Caco-2 (cell line): Measurements from ENCODE around the gene TFEB. TPM values are rescaled to one million over a fixed set of nuclear protein-coding genes. Genes with fewer than 3 reads are reported as not detected.

Experiments used
- BruUV-seq: library from RNA; stranded (reverse); fragments of 400-500 nt; replicated peaks from 2 replicates; lab custom pipeline; 2021; lab: Mats Ljungman, UMichigan
- CTCF ChIA-PET: fragments of 300-600 bp; sonication (Branson Sonifier 250); formaldehyde crosslinking; loops from one replicate; lab custom pipeline; 2022; ENCODE audit warnings: antibody characterized with exemption; lab: Charles Lee
- POLR2A ChIA-PET: fragments of 300-600 bp; sonication (Branson Sonifier 250); formaldehyde crosslinking; loops from one replicate; lab custom pipeline; 2022; ENCODE audit warnings: antibody characterized with exemption; lab: Charles Lee
- DNase-seq, 2 experiments: peaks; one replicate each; pipeline versions ENCODE4 v3.0.0 to v3.0.0-alpha.2; 2020 to 2022
- H3K27me3 ChIP-seq: replicated peaks from 2 replicates; pipeline ENCODE4 v1.6.0; 2011; ENCODE audit warnings: low read length; ENCODE audit not compliant: control insufficient read depth, insufficient read depth
- H3K36me3 ChIP-seq: 2 replicates; pipeline ENCODE4 v1.5.1; 2011; ENCODE audit warnings: low read length; ENCODE audit not compliant: control insufficient read depth, insufficient read depth
- H3K4me1 ChIP-seq: fragments of 250-450 bp; sonication (Bioruptor Pico); 2 replicates; pipeline ENCODE4 v1.5.1; 2020; ENCODE audit warnings: mild to moderate bottlenecking
- H3K4me3 ChIP-seq: 2 replicates; pipeline ENCODE4 v1.5.1; 2011; ENCODE audit warnings: low read depth, mild to moderate bottlenecking, control low read depth, low read length
- H3K9me3 ChIP-seq: fragments of 250-450 bp; sonication (Bioruptor Pico); 2 replicates; pipeline ENCODE4 v1.5.1; 2020; ENCODE audit warnings: mild to moderate bottlenecking, moderate library complexity
- H3K27ac Mint-ChIP-seq: one replicate; pipeline ENCODE4 v1.8.0; 2022; ENCODE audit warnings: mixed read lengths; ENCODE audit not compliant: unreplicated experiment
- H3K27me3 Mint-ChIP-seq: one replicate; pipeline ENCODE4 v1.8.0; 2022; ENCODE audit warnings: mixed read lengths; ENCODE audit not compliant: insufficient read depth, unreplicated experiment
- H3K36me3 Mint-ChIP-seq: one replicate; pipeline ENCODE4 v1.8.0; 2022; ENCODE audit warnings: mild to moderate bottlenecking, mixed read lengths; ENCODE audit not compliant: insufficient read depth, unreplicated experiment
- H3K4me1 Mint-ChIP-seq: one replicate; pipeline ENCODE4 v1.8.0; 2022; ENCODE audit warnings: low read depth, mixed read lengths; ENCODE audit not compliant: unreplicated experiment
- H3K4me3 Mint-ChIP-seq: one replicate; pipeline ENCODE4 v1.8.0; 2022; ENCODE audit warnings: mild to moderate bottlenecking, moderate library complexity, mixed read lengths; ENCODE audit not compliant: unreplicated experiment
- H3K9me3 Mint-ChIP-seq: one replicate; pipeline ENCODE4 v1.8.0; 2022; ENCODE audit warnings: mixed read lengths; ENCODE audit not compliant: unreplicated experiment
- CTCF ChIP-seq, 2 experiments: fragments of 200-600 bp in 1 of 2; IDR thresholded peaks; 1 replicate in 1 of 2; 2 replicates in 1 of 2; pipeline versions ENCODE4 v1.5.1 to v1.8.0; 2011 to 2022; ENCODE audit warnings: antibody characterized with exemption in 1 of 2, control low read depth in 1 of 2, inconsistent platforms in 1 of 2, low read depth in 1 of 2, low read length in 1 of 2, mild to moderate bottlenecking in 1 of 2, moderate library complexity in 1 of 2; ENCODE audit not compliant: insufficient read depth in 1 of 2, severe bottlenecking in 1 of 2, unreplicated experiment in 1 of 2
- intact Hi-C: fragments of 100-400 bp; cut with micrococcal nuclease; formaldehyde crosslinking; loops from one replicate; pipeline ENCODE4 v1.10.0; 2022; ENCODE audit not compliant: unreplicated experiment
- total RNA-seq: library from RNA; stranded (reverse); gene quantifications from 2 replicates; pipeline ENCODE4 v1.2.3, GENCODE V29; 2022

TFEB gene
- total RNA-seq, 1 experiment from 2014 or later, result 3.8 TPM

- no peak for DNase-seq
- no peaks in the 10 kb centered on the region for H3K36me3 ChIP-seq
- ChIA-PET POLR2A (no interaction called here), CTCF (no interaction called here)
- no peak overlapping the region for H3K4me3 Mint-ChIP-seq
- H3K9me3 Mint-ChIP-seq, result no peaks in the 10 kb centered on the region
- TF ChIP-seq CTCF (IDR thresholded peaks at IDR 0.05; ENCODE audit: insufficient read depth in 1 of 2, low read depth in 1 of 2, low read length in 1 of 2, severe bottlenecking in 1 of 2, unreplicated experiment in 1 of 2), result no peak
- H3K27me3 Mint-ChIP-seq, result peaks cover 2% of the 10 kb centered on the region
- no peaks in the 10 kb centered on the region for H3K4me1 ChIP-seq
- no peaks in the 10 kb centered on the region for H3K9me3 ChIP-seq
- H3K4me1 Mint-ChIP-seq, result no peaks in the 10 kb centered on the region
- no peak overlapping the region for H3K27ac Mint-ChIP-seq
- no peaks in the 10 kb centered on the region for H3K27me3 ChIP-seq
- no TSS peak for BruUV-seq
- no peaks in the 10 kb centered on the region for H3K36me3 Mint-ChIP-seq
- intact Hi-C loops, result no loop called here
- no peak overlapping the region for H3K4me3 ChIP-seq
Observed at GRCh38 chr6:41675992-41676391, 59.4 kb downstream of the TFEB start.

- Mint-ChIP-seq H3K27me3 (peaks cover 5% of the 10 kb centered on the region), H3K9me3 (no peaks in the 10 kb centered on the region), H3K4me3 (no peak overlapping the region), H3K27ac (no peak overlapping the region), H3K36me3 (no peaks in the 10 kb centered on the region), H3K4me1 (no peaks in the 10 kb centered on the region)
- no peak for DNase-seq
- no peaks in the 10 kb centered on the region for H3K4me1 ChIP-seq
- intact Hi-C loops, result no loop called here
- no peak overlapping the region for H3K4me3 ChIP-seq
- H3K36me3 ChIP-seq, result no peaks in the 10 kb centered on the region
- H3K27me3 ChIP-seq, result no peaks in the 10 kb centered on the region
- BruUV-seq, result no TSS peak
- no peak for TF ChIP-seq CTCF (IDR thresholded peaks at IDR 0.05; ENCODE audit: insufficient read depth in 1 of 2, low read depth in 1 of 2, low read length in 1 of 2, severe bottlenecking in 1 of 2, unreplicated experiment in 1 of 2)
- ChIA-PET POLR2A (no interaction called here), CTCF (no interaction called here)
- no peaks in the 10 kb centered on the region for H3K9me3 ChIP-seq
Observed at GRCh38 chr6:41675176-41675775, 60.1 kb downstream of the TFEB start.

DNA sequence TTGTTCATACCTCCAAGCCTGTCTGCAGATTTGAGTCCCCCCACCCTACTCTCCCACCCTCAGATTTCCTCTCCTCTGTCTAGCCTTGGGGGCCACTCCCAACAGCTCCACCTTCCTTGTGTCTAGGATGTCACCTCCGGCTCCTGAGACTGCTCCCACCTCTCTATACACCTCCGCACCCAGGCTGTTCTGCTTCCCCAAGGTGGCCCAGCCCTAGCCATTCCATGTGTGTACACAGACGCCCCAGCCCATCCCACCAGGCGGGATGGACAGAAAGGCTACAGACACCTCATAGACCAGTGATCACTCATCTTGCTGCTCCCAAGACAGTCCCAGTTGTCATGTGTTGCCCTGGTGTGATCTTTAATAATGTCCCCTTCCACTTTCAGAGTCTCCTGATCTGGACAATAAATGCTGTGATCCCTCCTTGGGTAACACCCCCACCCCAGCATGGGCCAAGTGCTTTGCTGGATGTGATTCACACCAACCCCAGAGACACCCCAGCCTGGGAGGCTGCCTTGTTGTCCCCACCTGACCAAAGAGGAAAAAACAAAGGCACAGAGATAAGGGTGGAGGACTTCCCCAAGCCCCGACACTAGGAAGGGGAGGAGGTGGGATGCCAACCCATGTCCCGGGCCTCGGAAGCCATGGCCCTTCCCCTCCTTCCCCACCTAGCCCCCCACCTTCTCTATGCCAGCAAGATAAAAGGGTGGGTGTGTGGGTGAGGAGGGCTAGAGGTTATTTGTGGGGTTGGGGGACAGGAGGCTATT lies 61.0 kb downstream of the TFEB start:
- Histone ChIP-seq H3K36me3 (no peaks in the 10 kb centered on the region), H3K4me1 (no peaks in the 10 kb centered on the region), H3K9me3 (no peaks in the 10 kb centered on the region), H3K4me3 (no peak overlapping the region), H3K27me3 (no peaks in the 10 kb centered on the region)
- no peak overlapping the region for H3K4me3 Mint-ChIP-seq
- BruUV-seq, result no TSS peak
- TF ChIP-seq CTCF (IDR thresholded peaks at IDR 0.05; ENCODE audit: insufficient read depth in 1 of 2, low read depth in 1 of 2, low read length in 1 of 2, severe bottlenecking in 1 of 2, unreplicated experiment in 1 of 2), result no peak
- intact Hi-C loops, result no loop called here
- no peak overlapping the region for H3K27ac Mint-ChIP-seq
- CTCF ChIA-PET, result no interaction called here
- H3K9me3 Mint-ChIP-seq, result no peaks in the 10 kb centered on the region
- H3K27me3 Mint-ChIP-seq, result peaks cover 5% of the 10 kb centered on the region
- POLR2A ChIA-PET, result no interaction called here
- H3K36me3 Mint-ChIP-seq, result no peaks in the 10 kb centered on the region
- DNase-seq, result no peak
- no peaks in the 10 kb centered on the region for H3K4me1 Mint-ChIP-seq
